GM23338 (cell line): Measurements from ENCODE around the gene CHN1. TPM values are rescaled to one million over a fixed set of nuclear protein-coding genes. Genes with fewer than 3 reads are reported as not detected.
A peak's percentile ranks its signal among the peaks of the same experiment; 100 is the strongest.

Experiments used
- ATAC-seq: fragments of 200-7000 bp; cut with Tn5 transposase; 3 replicates; pipeline ENCODE4 v1.9.1; 2020
- DNase-seq: peaks from one replicate; pipeline ENCODE4 v3.0.0-alpha.2; 2015; ENCODE audit warnings: low spot score
- H2AFZ ChIP-seq: fragments of 200-600 bp; sonication (generic); 2 replicates; pipeline ENCODE4 v1.8.0; 2016; ENCODE audit warnings: antibody characterized with exemption, mild to moderate bottlenecking, moderate library complexity
- H3F3A ChIP-seq: fragments of 200-600 bp; sonication (generic); replicated peaks from 2 replicates; pipeline ENCODE4 v1.8.0; 2017; ENCODE audit warnings: antibody characterized with exemption, mixed run types, low read depth
- H3K27ac ChIP-seq: fragments of 200-600 bp; sonication (generic); 2 replicates; pipeline ENCODE4 v1.6.1; 2016; ENCODE audit warnings: low read depth
- H3K27me3 ChIP-seq: fragments of 200-600 bp; sonication (generic); 2 replicates; pipeline ENCODE4 v1.8.0; 2016; ENCODE audit warnings: mild to moderate bottlenecking, mixed run types, moderate library complexity; ENCODE audit not compliant: insufficient read depth
- H3K36me3 ChIP-seq: fragments of 200-600 bp; sonication (generic); 2 replicates; pipeline ENCODE4 v1.8.0; 2016; ENCODE audit warnings: mild to moderate bottlenecking; ENCODE audit not compliant: insufficient read depth
- H3K4me1 ChIP-seq: fragments of 200-600 bp; sonication (generic); 2 replicates; pipeline ENCODE4 v1.8.0; 2016; ENCODE audit warnings: mild to moderate bottlenecking, moderate library complexity; ENCODE audit not compliant: insufficient read depth
- H3K4me2 ChIP-seq: fragments of 200-600 bp; sonication (generic); 2 replicates; pipeline ENCODE4 v1.7.1; 2017; ENCODE audit warnings: mixed run types
- H3K4me3 ChIP-seq: fragments of 200-600 bp; sonication (generic); 2 replicates; pipeline ENCODE4 v1.6.1; 2016; ENCODE audit warnings: mixed run types
- H3K79me2 ChIP-seq: fragments of 200-600 bp; sonication (generic); replicated peaks from 2 replicates; pipeline ENCODE4 v1.8.0; 2017; ENCODE audit warnings: mild to moderate bottlenecking; ENCODE audit not compliant: insufficient read depth
- H3K9me2 ChIP-seq: fragments of 200-600 bp; sonication (generic); 2 replicates; pipeline ENCODE4 v1.8.0; 2017; ENCODE audit not compliant: insufficient read depth
- H4K20me1 ChIP-seq: fragments of 200-600 bp; sonication (generic); replicated peaks from 2 replicates; pipeline ENCODE4 v1.8.0; 2017; ENCODE audit warnings: mild to moderate bottlenecking; ENCODE audit not compliant: insufficient read depth
- H3K27ac Mint-ChIP-seq: 2 replicates; pipeline ENCODE4 v1.8.0; 2020; ENCODE audit warnings: inconsistent platforms, mild to moderate bottlenecking, moderate library complexity, mixed read lengths
- H3K27me3 Mint-ChIP-seq: 3 replicates; pipeline ENCODE4 v1.8.0; 2022; ENCODE audit warnings: low read depth, mild to moderate bottlenecking, moderate library complexity, mixed read lengths, inconsistent platforms; ENCODE audit not compliant: insufficient read depth, poor library complexity
- H3K36me3 Mint-ChIP-seq: 3 replicates; pipeline ENCODE4 v1.8.0; 2021; ENCODE audit warnings: low read depth, mild to moderate bottlenecking, inconsistent platforms, moderate library complexity, mixed read lengths
- H3K4me1 Mint-ChIP-seq: 3 replicates; pipeline ENCODE4 v1.8.0; 2020; ENCODE audit warnings: mild to moderate bottlenecking, inconsistent platforms, mixed read lengths
- H3K4me3 Mint-ChIP-seq: 3 replicates; pipeline ENCODE4 v1.8.0; 2021; ENCODE audit warnings: moderate library complexity, mild to moderate bottlenecking, inconsistent platforms, mixed read lengths
- H3K9me3 Mint-ChIP-seq: 3 replicates; pipeline ENCODE4 v1.8.0; 2020; ENCODE audit warnings: moderate library complexity, mild to moderate bottlenecking, inconsistent platforms, mixed read lengths
- EZH2 ChIP-seq: fragments of 200-600 bp; sonication (generic); IDR thresholded peaks from one replicate; pipeline ENCODE4 v1.8.0; 2017; ENCODE audit warnings: antibody characterized with exemption, mild to moderate bottlenecking, low read depth; ENCODE audit not compliant: unreplicated experiment
- EZH2phosphoT487 ChIP-seq: fragments of 200-600 bp; sonication (generic); IDR thresholded peaks from one replicate; pipeline ENCODE4 v1.8.1; 2018; ENCODE audit warnings: antibody characterized with exemption; ENCODE audit not compliant: unreplicated experiment
- STAT1 ChIP-seq: IDR thresholded peaks from one replicate; pipeline ENCODE4 v1.6.1; 2016; ENCODE audit warnings: antibody characterized with exemption; ENCODE audit not compliant: unreplicated experiment
- ZNF114 ChIP-seq: fragments of 250-450 bp; sonication (Bioruptor Pico); IDR thresholded peaks from 2 replicates; pipeline ENCODE4 v1.5.0; 2020; ENCODE audit warnings: mild to moderate bottlenecking, moderate library complexity
- ZNF331 ChIP-seq: fragments of 250-450 bp; sonication (Bioruptor Pico); IDR thresholded peaks from 2 replicates; pipeline ENCODE4 v1.5.0; 2020; ENCODE audit warnings: low read depth, mild to moderate bottlenecking, moderate library complexity
- polyA plus RNA-seq: library from polyadenylated mRNA; unstranded; fragments of >200 nt; fragmentation: Nextera tagmentation; extraction: Ambion mirVana; gene quantifications from 2 replicates; pipeline ENCODE4 v1.2.1, GENCODE V29; 2016
- total RNA-seq: library from RNA; depleted of rRNA; stranded (reverse); fragments of >200 nt; shearing (Covaris generic); gene quantifications from 2 replicates; pipeline ENCODE4 v1.2.3, GENCODE V29; 2014
- TF ChIP-seq, protein P1 (sequence below): fragments of 250-450 bp; sonication (Bioruptor Pico); IDR thresholded peaks from 2 replicates; pipeline ENCODE4 v1.5.0; 2020; ENCODE audit warnings: mild to moderate bottlenecking, moderate library complexity

The CHN1 gene
- total and polyA plus RNA-seq, 2 experiments from 2014 or later, result 28.1 to 36.5 TPM

- Histone ChIP-seq H4K20me1 (no peaks in the 10 kb centered on the region), H2AFZ (no peak overlapping the region), H3K4me3 (no peak overlapping the region), H3K36me3 (no peaks in the 10 kb centered on the region), H3K4me1 (0 out of 2 replicates have a peak, but pooled peaks cover 2% of the 10 kb centered on the region), H3K4me2 (no peak overlapping the region), H3K79me2 (no peaks in the 10 kb centered on the region), H3K9me2 (peaks cover 2% of the 10 kb centered on the region; the same call in 1 of the 2 replicates), H3K27ac (no peak overlapping the region), H3F3A (no peaks in the 10 kb centered on the region), H3K27me3 (no peaks in the 10 kb centered on the region)
- TF ChIP-seq STAT1 (no peak), ZNF114 (no peak), EZH2 (no peak), ZNF331 (CRISPR knock-in tag) (no peak), EZH2phosphoT487 (no peak)
- TF ChIP-seq, protein P1, sequence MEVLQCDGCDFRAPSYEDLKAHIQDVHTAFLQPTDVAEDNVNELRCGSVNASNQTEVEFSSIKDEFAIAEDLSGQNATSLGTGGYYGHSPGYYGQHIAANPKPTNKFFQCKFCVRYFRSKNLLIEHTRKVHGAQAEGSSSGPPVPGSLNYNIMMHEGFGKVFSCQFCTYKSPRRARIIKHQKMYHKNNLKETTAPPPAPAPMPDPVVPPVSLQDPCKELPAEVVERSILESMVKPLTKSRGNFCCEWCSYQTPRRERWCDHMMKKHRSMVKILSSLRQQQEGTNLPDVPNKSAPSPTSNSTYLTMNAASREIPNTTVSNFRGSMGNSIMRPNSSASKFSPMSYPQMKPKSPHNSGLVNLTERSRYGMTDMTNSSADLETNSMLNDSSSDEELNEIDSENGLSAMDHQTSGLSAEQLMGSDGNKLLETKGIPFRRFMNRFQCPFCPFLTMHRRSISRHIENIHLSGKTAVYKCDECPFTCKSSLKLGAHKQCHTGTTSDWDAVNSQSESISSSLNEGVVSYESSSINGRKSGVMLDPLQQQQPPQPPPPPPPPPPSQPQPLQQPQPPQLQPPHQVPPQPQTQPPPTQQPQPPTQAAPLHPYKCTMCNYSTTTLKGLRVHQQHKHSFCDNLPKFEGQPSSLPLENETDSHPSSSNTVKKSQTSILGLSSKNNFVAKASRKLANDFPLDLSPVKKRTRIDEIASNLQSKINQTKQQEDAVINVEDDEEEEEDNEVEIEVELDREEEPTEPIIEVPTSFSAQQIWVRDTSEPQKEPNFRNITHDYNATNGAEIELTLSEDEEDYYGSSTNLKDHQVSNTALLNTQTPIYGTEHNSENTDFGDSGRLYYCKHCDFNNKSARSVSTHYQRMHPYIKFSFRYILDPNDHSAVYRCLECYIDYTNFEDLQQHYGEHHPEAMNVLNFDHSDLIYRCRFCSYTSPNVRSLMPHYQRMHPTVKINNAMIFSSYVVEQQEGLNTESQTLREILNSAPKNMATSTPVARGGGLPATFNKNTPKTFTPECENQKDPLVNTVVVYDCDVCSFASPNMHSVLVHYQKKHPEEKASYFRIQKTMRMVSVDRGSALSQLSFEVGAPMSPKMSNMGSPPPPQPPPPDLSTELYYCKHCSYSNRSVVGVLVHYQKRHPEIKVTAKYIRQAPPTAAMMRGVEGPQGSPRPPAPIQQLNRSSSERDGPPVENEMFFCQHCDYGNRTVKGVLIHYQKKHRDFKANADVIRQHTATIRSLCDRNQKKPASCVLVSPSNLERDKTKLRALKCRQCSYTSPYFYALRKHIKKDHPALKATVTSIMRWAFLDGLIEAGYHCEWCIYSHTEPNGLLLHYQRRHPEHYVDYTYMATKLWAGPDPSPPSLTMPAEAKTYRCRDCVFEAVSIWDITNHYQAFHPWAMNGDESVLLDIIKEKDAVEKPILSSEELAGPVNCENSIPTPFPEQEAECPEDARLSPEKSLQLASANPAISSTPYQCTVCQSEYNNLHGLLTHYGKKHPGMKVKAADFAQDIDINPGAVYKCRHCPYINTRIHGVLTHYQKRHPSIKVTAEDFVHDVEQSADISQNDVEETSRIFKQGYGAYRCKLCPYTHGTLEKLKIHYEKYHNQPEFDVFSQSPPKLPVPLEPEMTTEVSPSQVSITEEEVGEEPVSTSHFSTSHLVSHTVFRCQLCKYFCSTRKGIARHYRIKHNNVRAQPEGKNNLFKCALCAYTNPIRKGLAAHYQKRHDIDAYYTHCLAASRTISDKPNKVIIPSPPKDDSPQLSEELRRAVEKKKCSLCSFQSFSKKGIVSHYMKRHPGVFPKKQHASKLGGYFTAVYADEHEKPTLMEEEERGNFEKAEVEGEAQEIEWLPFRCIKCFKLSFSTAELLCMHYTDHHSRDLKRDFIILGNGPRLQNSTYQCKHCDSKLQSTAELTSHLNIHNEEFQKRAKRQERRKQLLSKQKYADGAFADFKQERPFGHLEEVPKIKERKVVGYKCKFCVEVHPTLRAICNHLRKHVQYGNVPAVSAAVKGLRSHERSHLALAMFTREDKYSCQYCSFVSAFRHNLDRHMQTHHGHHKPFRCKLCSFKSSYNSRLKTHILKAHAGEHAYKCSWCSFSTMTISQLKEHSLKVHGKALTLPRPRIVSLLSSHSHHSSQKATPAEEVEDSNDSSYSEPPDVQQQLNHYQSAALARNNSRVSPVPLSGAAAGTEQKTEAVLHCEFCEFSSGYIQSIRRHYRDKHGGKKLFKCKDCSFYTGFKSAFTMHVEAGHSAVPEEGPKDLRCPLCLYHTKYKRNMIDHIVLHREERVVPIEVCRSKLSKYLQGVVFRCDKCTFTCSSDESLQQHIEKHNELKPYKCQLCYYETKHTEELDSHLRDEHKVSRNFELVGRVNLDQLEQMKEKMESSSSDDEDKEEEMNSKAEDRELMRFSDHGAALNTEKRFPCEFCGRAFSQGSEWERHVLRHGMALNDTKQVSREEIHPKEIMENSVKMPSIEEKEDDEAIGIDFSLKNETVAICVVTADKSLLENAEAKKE (CRISPR knock-in tag), result no peak
- Mint-ChIP-seq H3K9me3 (no peaks in the 10 kb centered on the region), H3K4me1 (peaks cover 1% of the 10 kb centered on the region; the same call in 1 of the 3 replicates), H3K4me3 (no peak overlapping the region), H3K27me3 (peaks cover 1% of the 10 kb centered on the region), H3K27ac (peak overlapping the region; percentile 17; the same call in 1 of the 2 replicates), H3K36me3 (no peaks in the 10 kb centered on the region)
- DNase-seq (no peak), ATAC-seq (no peak)
Observed at GRCh38 chr2:174756743-174757142, 248.4 kb downstream of the CHN1 start.

- DNase-seq (no peak), ATAC-seq (no peak)
- Mint-ChIP-seq H3K36me3 (no peaks in the 10 kb centered on the region), H3K27ac (no peak overlapping the region), H3K4me1 (peaks cover 22% of the 10 kb centered on the region), H3K9me3 (no peaks in the 10 kb centered on the region), H3K4me3 (no peak overlapping the region), H3K27me3 (peaks cover 6% of the 10 kb centered on the region)
- Histone ChIP-seq H3K79me2 (no peaks in the 10 kb centered on the region), H4K20me1 (no peaks in the 10 kb centered on the region), H2AFZ (no peak overlapping the region), H3K4me2 (no peak overlapping the region), H3K4me1 (peaks cover 16% of the 10 kb centered on the region), H3K9me2 (peaks cover 3% of the 10 kb centered on the region; the same call in 1 of the 2 replicates), H3K27ac (no peak overlapping the region), H3K4me3 (no peak overlapping the region), H3F3A (no peaks in the 10 kb centered on the region), H3K27me3 (no peaks in the 10 kb centered on the region), H3K36me3 (no peaks in the 10 kb centered on the region)
- TF ChIP-seq, protein P1 (CRISPR knock-in tag), result no peak
Observed at GRCh38 chr2:174753038-174753633, 252.0 kb downstream of the CHN1 start.
